Activated T-helper 1 cell treated with anti-CD3 and anti-CD28 coated beads, Interleukin-2, amount 50 U/mL, for 16 hours (primary cell): ENCODE measurements around the gene MATN4.

Source experiments
- DNase-seq, 2 donors: peaks; one replicate each; pipeline ENCODE4 v3.0.0-alpha.2; 2020; ENCODE audit warnings: low read depth in 1 of 2, low spot score in 1 of 2

Gene MATN4

DNA sequence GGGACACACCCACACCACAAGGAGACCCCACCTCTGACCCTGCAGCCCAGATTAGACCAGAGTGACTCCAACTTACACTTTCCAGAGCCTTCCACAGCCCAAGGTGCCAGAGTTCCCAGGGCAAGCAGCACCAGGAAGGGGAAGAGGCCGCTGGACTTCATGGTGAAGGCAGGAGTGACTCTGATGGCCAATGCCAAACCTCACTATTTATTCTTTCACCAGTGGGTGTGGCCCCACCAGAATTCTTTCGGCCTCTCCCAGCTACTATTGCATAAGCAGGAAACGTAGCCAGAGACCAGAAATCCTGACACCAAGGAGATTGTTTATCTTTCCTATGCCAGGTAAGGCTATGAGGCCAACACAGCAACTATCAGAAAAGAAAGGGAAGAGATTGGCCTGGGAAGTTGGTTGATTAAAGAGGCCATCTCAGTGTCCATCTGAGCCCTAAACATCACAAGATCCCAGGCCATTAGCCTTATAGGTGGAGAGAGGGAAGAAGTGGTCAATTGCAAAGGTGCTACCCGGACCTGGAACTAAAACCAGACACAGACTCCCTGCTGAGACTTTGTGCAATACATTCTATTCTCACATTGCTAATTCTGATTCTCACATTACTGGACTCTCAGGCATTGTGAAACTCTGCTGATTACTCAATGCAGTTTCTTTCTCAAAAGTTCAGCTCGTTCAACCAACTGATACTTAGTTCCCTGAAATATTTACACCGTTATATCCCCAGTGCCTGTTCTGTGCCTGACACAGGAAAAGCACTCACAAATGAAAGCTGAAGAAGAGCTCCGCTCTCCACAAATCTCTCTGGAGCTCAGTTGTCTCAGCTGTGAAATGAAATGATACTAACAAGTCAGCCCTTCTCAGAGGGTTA is 53.5 kb downstream of the MATN4 start, which contains the start of gene SLPI:
SLPI (minus strand) TSS at position 182 of the 880 bp plus-strand sequence; CDS start at position 161, 21 bp downstream.
- DNase-seq: no peak

DNA sequence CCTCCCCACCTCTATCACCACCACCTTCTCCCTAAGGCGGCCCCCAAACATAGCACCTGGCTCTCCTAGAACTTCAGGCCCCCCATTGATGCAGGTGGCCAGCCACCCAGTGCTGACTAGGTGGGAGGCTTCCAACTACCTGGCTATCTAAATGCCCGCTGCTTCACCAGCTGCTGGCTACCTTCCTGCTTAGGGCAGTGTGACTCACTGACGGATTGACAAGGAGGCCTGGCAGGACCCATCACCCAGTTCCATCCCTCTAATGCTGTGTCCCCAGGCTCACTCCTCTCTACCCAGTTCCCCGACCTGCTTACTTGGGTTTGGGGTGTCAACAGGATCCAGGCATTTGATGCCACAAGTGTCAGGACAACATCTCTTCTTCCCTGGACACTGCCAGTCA is 54.8 kb downstream of the MATN4 start:
- no peak for DNase-seq

GRCh38 chr20:45251884-45252560 is 56.1 kb downstream of the MATN4 start:
- DNase-seq: no peak

DNA sequence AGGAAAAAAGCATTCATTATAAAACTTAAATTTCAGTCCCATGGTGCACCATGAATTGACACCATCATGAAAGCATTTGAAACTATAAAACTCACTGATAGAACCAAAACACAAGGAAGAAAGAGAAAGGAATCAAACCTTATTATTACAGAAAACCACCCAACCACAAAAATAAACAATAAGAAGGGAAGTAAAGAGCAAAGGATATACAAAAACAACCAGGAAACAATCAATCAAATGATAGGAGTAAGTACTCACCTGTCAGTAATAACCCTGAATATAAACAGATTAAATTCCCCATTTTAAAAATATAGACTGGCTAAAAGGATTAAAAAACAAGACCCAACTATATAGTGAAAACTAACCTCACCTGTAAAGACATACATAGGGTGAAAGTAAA is 59.5 kb downstream of the MATN4 start:
- no peak for DNase-seq

GRCh38 chr20:45247865-45248264 is 60.2 kb downstream of the MATN4 start:
- DNase-seq: no peak

DNA sequence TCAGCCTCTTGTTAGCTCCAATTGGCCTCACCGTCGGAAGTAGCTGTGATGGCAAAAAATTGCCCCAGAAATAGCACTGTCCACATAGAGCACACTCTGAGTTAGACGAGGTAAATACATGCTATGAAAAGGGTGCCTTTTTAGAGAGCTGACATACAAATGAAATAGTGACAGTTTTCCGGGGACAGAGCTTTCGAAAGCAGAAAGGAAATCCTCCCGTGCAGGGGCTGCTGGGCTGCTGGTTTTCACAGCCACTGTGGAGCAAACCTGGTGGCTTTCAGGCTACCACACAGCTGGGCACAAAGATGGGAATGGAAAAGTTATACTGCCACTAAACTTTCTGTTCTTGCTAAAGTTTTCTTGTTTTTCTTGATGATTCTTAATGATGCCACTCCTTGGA is 62.0 kb downstream of the MATN4 start:
- no peak for DNase-seq
